Subcutaneous abdominal adipose tissue (tissue), 5 donors: ENCODE results near the gene PPP1R14C.

Source experiments
- H3K27ac ChIP-seq: one replicate; pipeline ENCODE4 v1.7.0; 2013; ENCODE audit warnings: low read depth, mild to moderate bottlenecking, inconsistent platforms, low read length, moderate library complexity
- H3K27me3 ChIP-seq, 5 donors: one replicate each; pipeline ENCODE4 v1.7.0; 2013; ENCODE audit warnings: low read length in 5 of 5, inconsistent platforms in 1 of 5; ENCODE audit not compliant: control insufficient read depth in 5 of 5, insufficient read depth in 4 of 5
- H3K36me3 ChIP-seq, 5 donors: one replicate each; pipeline ENCODE4 v1.7.0; 2013; ENCODE audit warnings: low read length in 5 of 5; ENCODE audit not compliant: control insufficient read depth in 5 of 5, insufficient read depth in 5 of 5
- H3K4me1 ChIP-seq, 5 donors: one replicate each; pipeline ENCODE4 v1.7.0; 2013; ENCODE audit warnings: low read length in 5 of 5, mild to moderate bottlenecking in 3 of 5, moderate library complexity in 1 of 5; ENCODE audit not compliant: control insufficient read depth in 5 of 5, insufficient read depth in 5 of 5
- H3K4me3 ChIP-seq, 5 donors: one replicate each; pipeline ENCODE4 v1.7.0; 2013; ENCODE audit warnings: low read length in 5 of 5, low read depth in 1 of 5
- H3K9ac ChIP-seq, 5 donors: one replicate each; pipeline ENCODE4 v1.7.0; 2013; ENCODE audit warnings: low read length in 5 of 5, mild to moderate bottlenecking in 4 of 5, moderate library complexity in 3 of 5
- H3K9me3 ChIP-seq, 5 donors: one replicate each; pipeline ENCODE4 v1.7.0; 2013; ENCODE audit warnings: low read length in 5 of 5; ENCODE audit not compliant: control insufficient read depth in 5 of 5
- donor health status: healthy.
- donor health status: healthy.
- donor health status: healthy.
- donor health status: healthy.
- donor health status: healthy.

Gene PPP1R14C

GRCh38 chr6:150209415-150209814 is 66.6 kb downstream of the PPP1R14C start:
- Histone ChIP-seq H3K36me3 (no peaks in the 10 kb centered on the region), H3K27ac (no peak overlapping the region), H3K27me3 (peaks cover 2 to 13% (median 6%) of the 10 kb centered on the region in 5 donors), H3K4me3 (no peak overlapping the region), H3K4me1 (peaks cover 0 to 4% (median 0%) of the 10 kb centered on the region in 5 donors), H3K9ac (no peak overlapping the region), H3K9me3 (no peaks in the 10 kb centered on the region)

GRCh38 chr6:150211700-150212511 is 69.1 kb downstream of the PPP1R14C start:
- Histone ChIP-seq H3K4me3 (no peak overlapping the region), H3K27me3 (peaks cover 2 to 13% (median 6%) of the 10 kb centered on the region in 5 donors), H3K4me1 (no peaks in the 10 kb centered on the region), H3K9me3 (no peaks in the 10 kb centered on the region), H3K9ac (no peak overlapping the region), H3K27ac (no peak overlapping the region), H3K36me3 (no peaks in the 10 kb centered on the region)

- H3K9me3 ChIP-seq, result no peaks in the 10 kb centered on the region
- no peaks in the 10 kb centered on the region for H3K36me3 ChIP-seq
- H3K4me1 ChIP-seq, result no peaks in the 10 kb centered on the region
- peaks cover 2 to 13% (median 6%) of the 10 kb centered on the region in 5 donors for H3K27me3 ChIP-seq
- H3K9ac ChIP-seq, result no peak overlapping the region
- H3K27ac ChIP-seq, result no peak overlapping the region
- no peak overlapping the region for H3K4me3 ChIP-seq
Measured at GRCh38 chr6:150212778-150213177, 69.9 kb downstream of the PPP1R14C start.

- no peaks in the 10 kb centered on the region for H3K4me1 ChIP-seq
- H3K27me3 ChIP-seq, result peaks cover 2 to 13% (median 6%) of the 10 kb centered on the region in 5 donors
Measured at GRCh38 chr6:150213301-150213700, 70.5 kb downstream of the PPP1R14C start.

GRCh38 chr6:150214310-150214709 is 71.5 kb downstream of the PPP1R14C start:
- Histone ChIP-seq H3K27me3 (peaks cover 2 to 12% (median 6%) of the 10 kb centered on the region in 5 donors), H3K27ac (no peak overlapping the region), H3K4me1 (no peaks in the 10 kb centered on the region), H3K36me3 (no peaks in the 10 kb centered on the region), H3K9me3 (no peaks in the 10 kb centered on the region), H3K9ac (no peak overlapping the region), H3K4me3 (no peak overlapping the region)

More at GRCh38 chr6:150213301-150213700, 70.5 kb downstream of the PPP1R14C start:
- H3K9ac ChIP-seq, result no peak overlapping the region
- no peaks in the 10 kb centered on the region for H3K9me3 ChIP-seq
- no peak overlapping the region for H3K27ac ChIP-seq
- H3K36me3 ChIP-seq, result no peaks in the 10 kb centered on the region
- H3K4me3 ChIP-seq, result no peak overlapping the region

- Histone ChIP-seq H3K27ac (no peak overlapping the region), H3K27me3 (no peaks in the 10 kb centered on the region), H3K9me3 (no peaks in the 10 kb centered on the region), H3K9ac (no peak overlapping the region), H3K4me1 (no peaks in the 10 kb centered on the region), H3K36me3 (no peaks in the 10 kb centered on the region), H3K4me3 (no peak overlapping the region)
Measured at GRCh38 chr6:150220634-150221551, 78.0 kb downstream of the PPP1R14C start.

- Histone ChIP-seq H3K4me3 (no peak overlapping the region), H3K4me1 (no peaks in the 10 kb centered on the region), H3K36me3 (no peaks in the 10 kb centered on the region), H3K27me3 (peaks cover 0 to under 1% (median 0%) of the 10 kb centered on the region in 5 donors), H3K27ac (no peak overlapping the region), H3K9me3 (no peaks in the 10 kb centered on the region), H3K9ac (no peak overlapping the region)
Measured at GRCh38 chr6:150224820-150225219, 82.0 kb downstream of the PPP1R14C start.

- H3K36me3 ChIP-seq, result no peaks in the 10 kb centered on the region
Measured at GRCh38 chr6:150227281-150227680, 84.4 kb downstream of the PPP1R14C start.

GRCh38 chr6:150228072-150228733 is 85.4 kb downstream of the PPP1R14C start:
- H3K27ac ChIP-seq, result no peak overlapping the region
- H3K4me1 ChIP-seq, result no peaks in the 10 kb centered on the region
- no peaks in the 10 kb centered on the region for H3K36me3 ChIP-seq
- peaks cover 0 to 9% (median 0%) of the 10 kb centered on the region in 5 donors for H3K27me3 ChIP-seq
- H3K9me3 ChIP-seq, result no peaks in the 10 kb centered on the region
- no peak overlapping the region for H3K9ac ChIP-seq
- H3K4me3 ChIP-seq, result no peak overlapping the region

More at GRCh38 chr6:150227281-150227680, 84.4 kb downstream of the PPP1R14C start:
- Histone ChIP-seq H3K27ac (no peak overlapping the region), H3K4me1 (no peaks in the 10 kb centered on the region), H3K27me3 (peaks cover 0 to 9% (median 0%) of the 10 kb centered on the region in 5 donors), H3K9ac (no peak overlapping the region), H3K4me3 (no peak overlapping the region), H3K9me3 (no peaks in the 10 kb centered on the region)
